HG03520 (cell line): ENCODE data around the gene VPS45.
"Not testable (repeated sequence)": the region's sequence is repeated elsewhere in the genome, so short reads cannot be mapped to it uniquely, and the experiment has no call there.

Experiments
- ATAC-seq: cut with Tn5 transposase; IDR thresholded peaks from one replicate; pipeline ENCODE4 v1.9.1; 2021; ENCODE audit warnings: mild to moderate bottlenecking, moderate library complexity; ENCODE audit not compliant: unreplicated experiment

Gene VPS45, protein sequence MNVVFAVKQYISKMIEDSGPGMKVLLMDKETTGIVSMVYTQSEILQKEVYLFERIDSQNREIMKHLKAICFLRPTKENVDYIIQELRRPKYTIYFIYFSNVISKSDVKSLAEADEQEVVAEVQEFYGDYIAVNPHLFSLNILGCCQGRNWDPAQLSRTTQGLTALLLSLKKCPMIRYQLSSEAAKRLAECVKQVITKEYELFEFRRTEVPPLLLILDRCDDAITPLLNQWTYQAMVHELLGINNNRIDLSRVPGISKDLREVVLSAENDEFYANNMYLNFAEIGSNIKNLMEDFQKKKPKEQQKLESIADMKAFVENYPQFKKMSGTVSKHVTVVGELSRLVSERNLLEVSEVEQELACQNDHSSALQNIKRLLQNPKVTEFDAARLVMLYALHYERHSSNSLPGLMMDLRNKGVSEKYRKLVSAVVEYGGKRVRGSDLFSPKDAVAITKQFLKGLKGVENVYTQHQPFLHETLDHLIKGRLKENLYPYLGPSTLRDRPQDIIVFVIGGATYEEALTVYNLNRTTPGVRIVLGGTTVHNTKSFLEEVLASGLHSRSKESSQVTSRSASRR

DNA sequence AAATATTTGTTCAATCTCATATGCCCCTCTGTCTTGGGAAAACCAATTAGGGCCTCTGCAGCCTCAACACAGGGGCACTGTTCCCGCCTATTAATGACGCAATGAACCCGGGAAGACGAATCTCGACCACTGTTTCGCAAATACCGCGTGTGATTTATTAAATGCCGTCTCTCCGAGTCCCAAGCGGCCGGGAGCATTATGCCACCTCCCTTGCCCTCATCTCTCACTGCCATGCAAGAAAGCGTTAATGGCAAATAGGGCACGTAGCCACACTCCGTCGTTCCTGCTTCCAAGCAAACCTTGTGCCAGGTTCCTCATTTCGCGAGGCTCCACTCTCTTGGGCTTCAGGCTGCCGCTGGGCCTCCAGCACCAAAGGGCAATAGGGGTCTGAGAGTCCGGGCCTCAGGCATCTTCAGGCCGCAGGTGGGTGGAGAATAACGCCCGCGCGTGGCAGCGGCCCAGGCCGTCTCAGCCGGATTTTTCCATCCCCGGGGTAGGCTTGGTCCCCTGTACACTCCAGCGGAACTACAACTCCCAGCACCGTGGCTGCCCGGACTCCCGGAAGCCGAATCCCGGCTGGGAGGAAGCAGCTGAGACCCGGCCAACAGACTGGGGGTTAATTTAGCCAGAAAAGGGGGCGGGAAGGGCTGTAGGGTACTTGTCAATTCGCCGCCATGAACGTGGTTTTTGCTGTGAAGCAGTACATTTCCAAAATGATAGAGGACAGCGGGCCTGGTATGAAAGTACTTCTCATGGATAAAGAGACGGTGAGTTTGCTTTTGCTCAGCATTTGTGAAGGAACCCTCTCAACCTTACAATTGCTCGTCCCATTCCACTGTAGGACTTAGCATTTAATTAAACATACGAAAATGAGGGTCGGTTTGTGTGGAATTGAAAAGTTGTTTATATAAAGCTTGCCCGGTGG, at the start of gene VPS45:
TSS of gene VPS45 (plus strand) at position 593 of the 925 bp plus-strand sequence. CDS start at position 675, 82 bp downstream.
- ATAC-seq: peak; percentile 90

DNA sequence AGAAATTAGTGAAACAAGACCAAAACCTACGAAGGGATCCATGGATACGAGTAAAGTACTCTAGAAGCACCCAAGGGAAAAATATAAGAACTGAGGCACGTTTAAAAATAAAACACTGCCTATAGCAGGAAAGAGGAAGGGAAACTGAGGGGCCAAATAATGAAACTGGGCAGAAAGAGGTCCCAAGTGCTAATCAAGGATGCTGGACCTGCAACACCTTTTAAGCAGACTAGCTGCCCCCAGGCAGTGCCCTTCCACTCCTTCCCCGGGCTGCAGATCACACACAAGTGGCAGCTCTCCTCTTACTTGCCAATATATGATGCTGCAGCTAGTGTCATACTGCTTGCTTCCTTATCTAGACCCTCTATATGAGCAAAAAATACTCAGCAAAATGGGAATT, 49.4 kb upstream of the VPS45 start:
- no peak for ATAC-seq

DNA sequence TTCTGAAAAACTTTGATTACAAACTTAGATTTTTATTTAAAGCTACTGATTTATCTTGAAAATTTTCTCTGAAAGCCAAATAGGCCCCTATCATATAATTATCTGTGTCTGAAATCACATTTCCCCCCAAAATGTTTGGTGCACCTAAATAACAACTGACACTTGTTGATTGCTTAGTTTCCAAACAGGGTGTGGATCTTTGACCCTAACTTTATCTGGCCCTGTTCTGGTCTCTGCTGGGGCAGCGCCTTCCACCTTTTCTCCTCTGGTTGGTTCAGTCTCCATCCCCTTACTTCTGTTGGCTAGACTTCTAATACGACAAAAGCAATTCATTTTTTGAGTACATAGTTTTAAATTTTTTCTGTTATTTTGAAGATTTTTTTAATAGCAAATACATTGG, 46.9 kb upstream of the VPS45 start:
- ATAC-seq: no peak

- ATAC-seq: no peak
These were observed 46.3 kb upstream of the VPS45 start for GRCh38 chr1:150021191-150021694.

- no peak for ATAC-seq
These were observed 45.2 kb upstream of the VPS45 start for GRCh38 chr1:150022357-150022756.

- no peak for ATAC-seq
These were observed 43.4 kb upstream of the VPS45 start for GRCh38 chr1:150024156-150024555.

- ATAC-seq: no peak
These were observed 39.3 kb upstream of the VPS45 start for GRCh38 chr1:150028322-150028721.

DNA sequence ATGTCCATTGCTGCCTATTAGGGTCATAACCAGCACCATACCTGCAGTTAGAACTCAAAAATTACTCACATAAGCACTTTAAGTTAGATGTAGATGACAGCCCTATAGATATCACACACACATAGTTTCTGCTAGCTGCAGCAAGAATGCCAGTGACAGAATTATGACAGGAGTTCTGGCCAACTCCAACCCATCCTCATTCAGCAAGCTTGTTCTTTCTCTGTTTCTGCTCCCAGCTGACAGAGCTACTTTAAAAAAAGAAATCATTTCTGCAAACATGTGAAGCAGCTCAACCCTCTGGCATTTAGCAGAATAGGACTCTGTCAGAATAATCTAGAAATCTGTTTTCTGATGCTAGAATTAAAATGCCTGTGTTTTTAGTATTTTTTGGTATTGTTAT, 33.2 kb upstream of the VPS45 start:
- ATAC-seq: no peak

- ATAC-seq: no peak
These were observed 17.6 kb upstream of the VPS45 start for GRCh38 chr1:150049926-150050325.

- no peak for ATAC-seq
These were observed 16.5 kb upstream of the VPS45 start for GRCh38 chr1:150051089-150051373.

DNA sequence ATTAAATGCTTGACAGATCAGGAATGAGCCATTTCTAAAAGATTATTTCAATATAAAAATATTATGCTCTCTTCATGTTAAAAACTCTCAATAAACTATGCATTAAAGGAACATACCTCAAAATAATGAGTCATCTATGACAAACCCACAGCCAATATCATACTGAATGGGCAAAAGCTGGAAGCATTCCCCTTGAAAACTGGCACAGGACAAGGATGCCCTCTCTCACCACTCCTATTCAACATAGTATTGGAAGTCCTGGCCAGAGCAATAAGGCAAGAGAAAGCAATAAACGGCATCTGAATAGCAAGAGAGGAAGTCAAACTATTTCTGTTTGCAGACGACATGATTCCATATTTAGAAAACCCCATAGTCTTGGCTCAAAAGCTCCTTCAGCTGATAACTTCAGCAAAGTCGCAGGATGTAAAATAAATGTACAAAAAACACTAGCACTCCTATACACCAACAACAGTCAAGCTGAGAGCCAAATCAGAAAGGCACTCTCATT, 15.6 kb upstream of the VPS45 start:
- not testable (repeated sequence) for ATAC-seq

GRCh38 chr1:150053926-150054325, 13.7 kb upstream of the VPS45 start:
- ATAC-seq: no peak

- ATAC-seq: not testable (repeated sequence)
These were observed 12.1 kb upstream of the VPS45 start for GRCh38 chr1:150055507-150055906.

GRCh38 chr1:150056407-150056806, 11.2 kb upstream of the VPS45 start:
- no peak for ATAC-seq

GRCh38 chr1:150060260-150060659, 7.3 kb upstream of the VPS45 start:
- ATAC-seq: no peak

DNA sequence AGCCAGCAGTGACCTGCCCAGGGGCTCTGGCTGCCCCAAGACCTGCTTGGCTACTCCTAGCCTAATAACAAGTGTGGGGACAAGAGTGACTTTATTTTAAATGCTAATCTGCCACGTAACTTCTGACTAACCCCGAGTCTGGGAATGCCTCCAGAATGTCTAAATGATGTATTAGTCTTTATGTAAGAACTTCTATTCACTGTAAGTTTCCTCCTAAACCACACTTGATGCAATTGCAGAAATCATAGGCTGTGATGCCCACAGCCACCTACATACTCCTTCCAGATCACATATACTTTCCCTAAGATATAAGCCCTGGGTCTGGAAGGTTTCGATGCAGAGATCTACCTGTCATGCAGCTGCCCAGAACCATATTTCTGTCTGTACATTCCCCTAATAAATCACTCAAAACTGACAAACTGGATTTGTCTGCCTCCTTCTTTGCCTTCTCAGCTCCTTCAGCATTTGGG, 5.9 kb upstream of the VPS45 start:
- no peak for ATAC-seq

- ATAC-seq: no peak
These were observed 5.5 kb upstream of the VPS45 start for GRCh38 chr1:150062113-150062512.

GRCh38 chr1:150065184-150065871, 2.2 kb upstream of the VPS45 start:
- ATAC-seq: no peak

- ATAC-seq: no peak
These were observed 1.2 kb upstream of the VPS45 start for GRCh38 chr1:150066328-150066727.

DNA sequence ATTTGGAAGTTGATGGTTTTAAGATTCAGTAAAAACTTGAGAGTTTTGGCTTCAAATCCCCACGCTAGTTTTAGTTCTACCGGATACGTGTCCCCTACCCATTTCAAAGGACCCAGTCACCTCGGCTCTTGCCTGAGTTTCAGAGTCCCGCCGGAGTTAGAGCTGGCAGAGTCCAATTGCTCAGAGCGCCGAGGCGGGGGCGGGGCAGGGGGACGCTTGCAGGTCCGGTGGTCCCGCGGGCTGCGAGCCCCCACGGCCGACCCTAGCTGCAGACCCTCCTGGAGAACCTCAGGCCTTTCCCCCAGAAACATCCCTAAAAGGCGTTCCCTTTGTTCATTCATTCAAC, 765 bp upstream of the VPS45 start:
- ATAC-seq: peak; percentile 18

DNA sequence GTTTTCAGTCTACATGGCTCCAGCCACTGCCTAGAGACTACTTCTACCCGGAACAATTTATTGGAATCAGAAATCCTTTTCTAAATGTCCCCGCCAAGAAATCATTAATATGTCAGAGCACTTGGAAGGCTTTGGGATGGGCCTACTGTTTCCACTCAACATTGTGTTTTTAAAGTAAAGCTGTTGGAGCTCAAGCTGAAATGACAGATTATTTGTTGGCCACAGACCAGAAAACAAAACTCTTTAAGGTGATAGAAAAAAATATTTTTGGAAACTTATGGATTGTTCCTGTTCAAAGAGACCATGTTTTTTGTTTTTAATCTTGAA, 496 bp downstream of the VPS45 start:
- no peak for ATAC-seq
